CD4-positive, alpha-beta T cell treated with Interleukin-1 beta for 1 hour (primary cell): ENCODE results near the gene PHLPP1.

Experiments
- DNase-seq, 2 donors: peaks; one replicate each; pipeline ENCODE4 v3.0.0-alpha.2; 2020 to 2022

The PHLPP1 gene

DNA sequence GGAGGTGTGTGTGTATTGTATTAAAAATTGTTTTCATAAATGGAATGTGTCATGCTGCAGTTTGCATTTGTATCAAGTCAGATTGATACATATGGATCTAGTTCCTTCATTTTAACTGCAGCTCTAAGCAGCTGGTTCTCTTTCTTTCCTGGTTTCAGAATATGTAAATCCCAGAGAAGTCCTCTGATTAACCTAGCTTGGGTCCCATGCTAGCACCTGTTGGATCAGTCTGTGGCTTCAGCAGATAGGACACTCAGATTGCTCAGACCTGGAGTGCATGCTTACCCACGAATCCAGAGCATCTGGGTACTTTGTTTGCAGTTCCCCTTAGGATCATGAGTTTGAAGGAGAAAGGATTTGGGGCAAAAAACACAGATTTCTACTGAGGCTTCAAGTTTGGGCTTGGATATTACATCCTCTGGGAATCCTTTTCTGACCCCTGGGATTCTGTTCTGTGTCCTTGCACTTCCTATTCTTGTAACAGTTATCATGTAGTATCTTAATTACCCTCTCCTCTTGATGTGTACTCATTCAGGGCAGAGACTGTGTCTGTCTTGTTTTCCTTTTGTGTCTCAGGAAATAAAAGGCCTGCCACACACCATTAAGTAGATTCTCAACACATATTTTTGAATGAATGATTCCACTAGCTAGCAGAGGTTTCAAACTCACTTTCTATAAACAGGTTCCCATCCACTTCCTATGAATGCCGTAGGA, 142.1 kb downstream of the PHLPP1 start:
- no peak for DNase-seq

DNA sequence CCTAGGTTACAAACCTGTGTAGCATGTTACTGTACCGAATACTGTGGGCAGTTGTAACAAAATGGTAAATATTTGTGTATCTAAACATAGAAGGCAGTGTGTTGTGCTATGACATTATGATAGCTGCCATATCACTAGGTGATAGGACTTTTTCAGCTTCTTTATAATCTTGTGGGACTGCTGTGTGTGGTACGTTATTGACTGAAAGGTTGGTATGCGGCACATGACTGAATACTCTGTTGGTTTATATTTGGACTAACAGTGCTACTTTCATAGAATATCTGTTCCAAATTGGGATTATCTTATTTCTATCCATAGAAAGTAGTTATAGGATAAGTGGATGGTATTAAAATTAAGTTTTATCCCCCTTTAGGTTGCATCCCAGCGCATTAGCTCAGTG, 144.7 kb downstream of the PHLPP1 start:
- DNase-seq, result no peak

DNA sequence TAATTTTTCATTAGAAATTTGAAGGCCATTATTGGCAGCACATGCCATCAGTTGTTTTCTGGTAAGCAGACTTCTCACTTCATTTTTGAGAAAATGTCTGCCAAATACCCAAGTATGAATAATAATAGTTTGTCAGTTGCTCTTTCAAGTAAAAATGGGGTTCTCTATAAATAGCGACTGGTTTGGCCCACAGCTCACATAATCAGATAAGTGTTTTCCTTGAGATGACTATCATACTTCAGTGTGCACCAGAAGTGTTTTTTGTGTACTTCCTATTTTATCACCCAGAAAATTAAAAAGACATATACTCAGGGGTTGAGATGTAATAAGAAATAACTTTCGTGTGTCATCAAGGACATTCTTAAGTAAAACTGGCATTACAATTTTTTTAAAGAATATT, 147.1 kb downstream of the PHLPP1 start:
- no peak for DNase-seq

DNA sequence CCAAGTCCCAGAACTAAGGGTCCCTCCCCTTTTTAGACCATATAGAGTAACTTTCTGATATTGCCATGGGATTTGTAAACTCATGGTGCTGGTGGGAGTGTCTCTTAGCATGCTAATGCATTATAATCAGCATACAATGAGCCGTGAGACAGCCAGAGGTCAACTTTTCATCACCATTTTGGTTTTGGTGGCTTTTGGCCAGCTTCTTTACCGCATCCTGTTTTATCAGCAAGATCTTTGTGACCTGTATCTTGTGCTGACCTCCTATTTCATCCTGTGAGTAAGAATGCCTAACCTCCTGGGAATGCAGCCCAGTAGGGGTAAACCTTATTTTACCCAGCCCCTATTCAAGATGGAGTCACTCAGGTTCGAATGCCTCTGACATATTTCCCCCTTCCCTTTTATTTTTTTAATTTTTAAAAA, 148.2 kb downstream of the PHLPP1 start:
- DNase-seq, result no peak

DNA sequence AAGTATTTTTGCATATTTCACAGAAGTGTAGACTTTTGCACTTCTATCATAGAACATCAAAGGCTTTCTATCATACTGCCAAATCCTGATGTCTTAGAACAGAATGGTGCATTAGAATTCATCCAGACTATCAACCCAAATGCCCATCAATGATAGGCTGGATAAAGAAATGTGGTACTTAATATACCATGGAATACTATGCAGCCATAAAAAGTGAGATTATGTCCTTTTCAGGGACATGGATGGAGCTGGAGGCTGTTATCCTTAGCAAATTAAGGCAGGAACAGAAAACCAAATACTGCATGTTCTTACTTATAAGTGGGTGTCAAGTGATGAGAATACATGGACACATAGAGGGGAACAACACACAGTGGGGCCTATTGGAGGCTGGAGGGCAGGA, 150.2 kb downstream of the PHLPP1 start:
- DNase-seq, result no peak

DNA sequence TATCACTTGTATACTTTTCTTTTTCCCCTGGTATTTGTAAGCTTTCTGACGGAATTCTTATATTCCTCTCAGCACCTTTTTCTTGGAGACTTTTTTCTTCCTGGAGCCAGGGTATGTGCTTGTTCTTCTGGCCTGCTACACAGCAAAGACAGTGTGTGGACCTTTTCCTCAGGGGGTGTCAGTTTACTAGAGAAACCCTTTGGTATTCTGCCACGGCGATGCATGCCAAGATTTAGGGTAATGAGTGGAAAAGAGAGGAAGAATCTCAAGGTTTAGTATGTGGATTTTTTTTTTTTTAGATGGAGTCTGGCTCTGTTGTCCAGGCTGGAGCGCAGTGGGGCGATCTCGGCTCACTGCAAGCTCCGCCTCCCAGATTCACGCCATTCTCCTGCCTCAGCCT, 152.2 kb downstream of the PHLPP1 start:
- no peak for DNase-seq

DNA sequence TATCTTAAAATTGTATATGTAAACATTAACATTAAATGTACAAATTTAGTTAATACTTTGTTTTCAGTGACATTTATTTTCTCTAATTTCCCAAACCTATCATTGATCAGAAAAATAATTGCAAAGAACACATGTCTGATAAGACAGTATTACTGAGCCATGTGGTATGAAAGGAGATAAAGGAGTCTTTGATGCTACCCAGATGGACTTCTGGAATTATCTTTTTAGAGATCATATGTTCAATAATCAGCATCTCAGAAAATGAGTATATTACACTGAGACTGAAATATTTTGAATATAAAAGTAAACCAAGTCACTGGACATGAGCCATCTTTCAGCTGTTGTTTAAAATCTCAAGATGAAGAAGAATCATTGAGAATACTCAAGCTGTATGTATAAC, 153.3 kb downstream of the PHLPP1 start:
- no peak for DNase-seq

DNA sequence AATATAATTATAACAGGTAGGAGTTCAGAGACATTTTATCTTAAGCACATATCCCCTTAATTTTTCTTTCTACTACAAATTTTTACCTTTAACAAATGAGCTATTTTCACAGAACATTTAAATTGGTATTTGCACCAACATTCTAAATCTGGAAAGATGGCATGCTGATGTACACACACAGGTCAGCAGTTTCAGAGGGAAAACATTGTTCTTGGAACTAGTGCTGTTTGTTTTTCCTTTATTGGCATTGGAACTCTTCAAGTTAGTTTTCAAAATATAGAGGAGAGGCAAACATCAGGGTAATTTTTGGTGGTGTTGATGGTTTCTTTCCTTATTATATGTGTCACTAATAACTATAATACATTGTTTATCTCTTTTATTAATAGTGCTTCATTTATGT, 155.3 kb downstream of the PHLPP1 start:
- DNase-seq, result no peak

DNA sequence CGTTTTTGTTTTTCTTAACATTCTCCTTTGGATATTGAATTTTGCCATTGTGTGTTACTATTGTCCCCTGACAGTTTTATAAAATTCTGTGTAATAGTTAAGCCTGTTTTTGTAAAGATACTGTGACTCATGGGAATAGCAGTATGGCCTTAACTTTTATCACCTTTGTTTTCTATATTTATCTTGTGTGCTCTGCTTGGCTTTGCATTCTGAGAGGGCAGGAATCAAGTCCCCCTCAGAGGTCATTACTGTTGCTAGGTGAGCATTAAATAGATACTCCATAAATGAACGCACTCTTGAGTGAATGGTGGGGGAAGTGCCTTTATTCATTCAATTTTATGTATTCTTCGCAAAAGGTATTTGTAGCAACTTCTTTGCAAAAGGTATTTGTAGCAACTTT, 160.0 kb downstream of the PHLPP1 start:
- no peak for DNase-seq

DNA sequence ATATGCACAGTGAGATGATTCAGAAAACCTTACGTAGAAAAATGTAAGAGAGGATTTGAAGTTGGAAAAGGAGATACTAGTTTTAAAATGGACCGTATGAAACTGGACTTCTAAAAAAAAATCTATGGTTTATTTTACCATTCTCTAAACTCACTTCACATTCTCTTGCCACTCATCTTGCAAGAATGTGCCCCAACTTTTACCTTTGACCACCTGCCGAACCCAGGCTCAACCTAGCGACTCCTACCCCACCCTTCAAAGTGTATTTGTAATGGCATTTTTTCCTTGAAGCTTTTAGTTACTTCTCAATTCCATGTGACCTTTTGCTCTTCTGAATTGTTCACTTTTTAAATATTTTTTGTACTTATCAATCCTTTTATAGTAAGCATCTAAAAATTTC, 160.8 kb downstream of the PHLPP1 start:
- DNase-seq, result no peak

DNA sequence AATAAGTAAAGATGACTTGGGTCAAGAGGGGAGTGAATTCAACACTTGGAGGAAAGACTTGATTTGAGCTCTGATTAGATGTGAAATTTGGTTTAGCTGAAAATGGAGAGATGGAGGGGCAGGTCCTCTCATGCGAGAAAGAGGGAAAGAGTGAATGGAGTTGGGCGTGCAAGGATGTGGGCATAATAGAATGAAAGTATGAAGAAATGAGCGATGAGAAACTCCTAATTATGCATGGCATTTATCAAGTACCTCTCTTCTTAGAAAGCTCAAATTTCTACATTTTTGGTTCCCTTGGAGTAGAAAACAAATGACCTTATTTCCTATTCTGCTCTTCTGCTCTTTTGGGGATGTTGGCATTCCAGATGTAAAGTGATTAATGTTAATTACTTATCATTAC, 161.5 kb downstream of the PHLPP1 start:
- no peak for DNase-seq

DNA sequence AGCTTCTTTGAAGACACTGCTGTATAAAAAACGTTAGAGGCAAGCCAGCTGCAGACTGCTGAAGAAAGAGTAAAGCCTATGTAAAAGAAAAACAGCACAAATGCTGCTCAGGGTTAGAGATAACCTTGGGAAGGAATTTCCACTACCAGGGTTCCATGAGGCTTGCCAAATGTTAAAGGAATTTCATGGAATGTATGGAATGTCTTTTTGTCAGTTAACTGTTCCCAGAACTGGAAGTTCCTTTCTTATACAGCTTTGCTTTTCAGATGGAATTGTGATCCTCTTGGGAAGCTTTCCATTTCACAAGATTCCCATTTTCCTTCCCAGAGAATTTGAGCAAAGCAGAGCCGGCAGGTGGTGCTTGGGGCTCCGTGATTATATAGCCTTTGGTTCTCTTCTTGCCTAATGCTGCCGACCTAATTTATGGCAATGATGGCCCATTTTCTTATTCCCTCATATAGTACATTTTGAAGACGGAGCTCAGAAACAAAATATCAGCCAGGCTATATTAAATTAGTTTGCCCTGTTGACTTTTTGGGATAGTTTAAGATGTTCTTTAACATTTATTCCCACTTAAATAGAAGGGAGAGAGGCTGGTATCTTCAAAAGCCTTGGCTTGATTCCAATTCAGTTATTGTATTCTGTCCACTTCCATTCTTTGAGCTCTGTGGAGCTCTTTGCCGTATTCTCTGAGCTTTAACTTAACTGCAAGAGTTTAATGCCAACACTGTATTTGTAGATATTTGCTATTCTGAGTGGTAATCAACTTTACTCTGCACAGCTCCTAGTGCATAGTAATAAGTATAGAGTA, 162.3 kb downstream of the PHLPP1 start:
- no peak for DNase-seq

DNA sequence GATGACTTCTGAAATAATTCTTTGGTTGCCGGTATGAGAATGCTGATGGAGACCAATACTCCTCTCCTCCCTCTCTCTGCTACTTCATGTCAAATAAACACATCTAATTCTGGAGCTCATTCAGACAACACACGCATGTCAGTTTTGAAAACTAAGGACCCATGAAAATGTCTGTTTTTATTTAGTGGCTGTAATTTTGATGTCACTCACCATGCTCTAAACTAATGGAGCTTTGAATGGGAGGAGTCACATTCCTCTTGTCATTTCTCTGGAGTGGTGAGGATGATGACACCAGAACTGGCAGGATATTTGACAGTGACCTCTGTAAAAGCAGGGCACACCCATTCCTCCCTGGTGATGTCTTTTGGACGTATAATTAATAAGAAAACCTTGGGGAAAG, 163.0 kb downstream of the PHLPP1 start:
- DNase-seq, result no peak

DNA sequence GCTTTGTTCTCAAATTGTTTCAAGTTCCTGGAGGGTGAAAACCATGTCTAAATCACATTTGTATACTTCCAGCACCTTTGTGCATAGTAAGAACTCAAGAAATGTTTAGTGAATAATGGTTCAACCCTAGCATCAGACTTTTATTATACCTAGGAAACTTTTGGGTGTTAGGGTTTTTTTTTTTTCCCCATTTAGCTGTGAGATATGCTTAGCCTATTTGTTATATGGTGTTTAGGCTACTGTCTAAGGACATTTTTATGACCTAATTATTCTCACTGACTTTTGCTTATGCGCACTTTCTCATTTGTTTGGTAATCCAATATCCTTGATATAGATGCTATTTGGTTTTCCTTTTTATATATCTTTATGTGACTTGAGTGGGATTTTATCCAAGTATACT, 164.7 kb downstream of the PHLPP1 start:
- DNase-seq, result no peak

DNA sequence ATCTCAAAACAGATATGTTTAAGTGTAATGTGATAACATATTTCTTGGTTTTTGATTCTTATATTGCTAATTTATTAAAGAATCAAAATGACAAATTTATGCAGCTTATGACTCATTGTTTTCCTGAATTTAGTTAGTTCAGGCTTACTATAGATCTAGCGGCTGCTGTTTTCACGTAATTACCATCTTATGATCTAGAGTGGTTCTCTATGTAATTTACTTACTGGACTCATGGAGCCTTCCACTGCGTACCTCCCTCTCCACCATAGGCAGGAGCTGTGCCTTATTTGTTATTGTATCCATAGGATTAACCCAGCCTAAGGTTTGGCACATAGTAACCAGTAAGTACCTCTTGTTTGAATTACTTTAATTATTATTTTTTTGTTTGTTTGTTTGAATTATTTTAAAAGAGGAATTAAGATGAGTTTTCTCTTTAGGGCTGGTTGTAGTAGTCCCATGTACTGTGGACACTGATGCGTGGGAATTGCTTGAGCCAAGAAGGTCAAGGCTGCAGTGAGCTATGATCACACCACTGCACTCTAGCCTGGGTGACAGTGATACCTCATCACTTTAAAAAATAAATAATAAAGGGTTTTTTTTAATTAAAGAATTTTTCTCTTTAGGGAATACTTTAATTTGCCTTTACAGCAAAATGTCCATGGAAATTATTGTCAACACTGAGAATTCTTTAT, 165.5 kb downstream of the PHLPP1 start:
- DNase-seq, result no peak

DNA sequence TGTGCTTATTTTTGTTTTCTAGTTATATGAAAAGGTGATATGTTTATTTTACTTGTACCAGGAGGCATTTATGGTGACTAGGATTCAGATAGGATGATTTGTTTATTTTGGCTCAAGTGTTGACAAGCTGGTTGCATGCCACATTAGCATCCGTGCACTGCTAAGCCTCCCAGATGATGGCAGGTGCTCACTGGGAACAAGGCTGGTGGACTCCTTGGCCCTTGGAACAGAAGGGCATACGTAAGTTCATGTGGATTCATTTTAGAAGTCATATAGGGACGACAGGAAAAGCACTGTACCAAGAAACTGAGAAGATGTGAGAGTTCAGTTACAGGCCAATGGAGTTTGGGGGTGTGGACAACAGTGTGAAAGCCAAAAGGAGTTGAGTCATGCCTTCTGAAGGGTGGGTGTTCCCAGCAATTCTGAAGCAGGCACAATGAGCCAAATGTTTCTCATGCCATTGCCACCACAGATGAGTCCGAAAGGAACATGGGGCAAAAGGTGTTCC, 166.2 kb downstream of the PHLPP1 start:
- no peak for DNase-seq

DNA sequence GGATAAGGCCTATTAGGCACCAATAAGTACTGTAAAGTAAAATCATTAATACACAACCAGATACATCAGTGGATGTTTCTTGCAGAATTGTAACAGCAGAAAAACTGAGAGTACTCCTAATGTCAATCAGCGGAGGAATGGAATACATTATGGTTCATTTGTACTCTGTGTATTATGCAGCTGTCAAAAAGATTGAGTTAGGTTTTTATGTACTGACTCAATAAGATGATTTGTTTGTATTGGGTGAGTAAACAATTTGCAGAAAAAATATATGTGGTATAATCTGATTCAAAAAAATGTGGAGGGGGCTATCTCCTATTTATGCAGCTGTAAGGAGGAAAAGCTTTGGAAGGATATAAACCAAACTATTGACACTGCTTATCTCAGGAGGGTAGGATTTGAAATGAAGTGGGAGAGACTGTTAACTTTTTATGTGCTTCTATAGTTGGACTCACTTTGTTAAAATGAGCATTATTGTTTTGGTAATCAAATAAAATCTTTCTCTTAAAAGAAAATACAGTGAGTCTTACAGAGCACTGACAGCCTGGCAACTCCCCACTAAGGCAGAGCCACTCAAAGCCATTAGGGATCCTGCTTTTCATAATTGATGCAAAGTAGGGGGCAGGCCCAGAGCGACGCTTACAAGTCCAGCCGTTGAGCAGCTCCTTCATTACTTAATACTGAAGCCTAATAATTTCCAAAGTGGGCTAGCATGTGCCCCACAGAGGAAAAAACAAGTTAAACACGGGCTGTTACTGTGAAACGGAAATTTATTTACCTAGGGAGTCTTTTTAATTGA, 168.8 kb downstream of the PHLPP1 start:
- no peak for DNase-seq

DNA sequence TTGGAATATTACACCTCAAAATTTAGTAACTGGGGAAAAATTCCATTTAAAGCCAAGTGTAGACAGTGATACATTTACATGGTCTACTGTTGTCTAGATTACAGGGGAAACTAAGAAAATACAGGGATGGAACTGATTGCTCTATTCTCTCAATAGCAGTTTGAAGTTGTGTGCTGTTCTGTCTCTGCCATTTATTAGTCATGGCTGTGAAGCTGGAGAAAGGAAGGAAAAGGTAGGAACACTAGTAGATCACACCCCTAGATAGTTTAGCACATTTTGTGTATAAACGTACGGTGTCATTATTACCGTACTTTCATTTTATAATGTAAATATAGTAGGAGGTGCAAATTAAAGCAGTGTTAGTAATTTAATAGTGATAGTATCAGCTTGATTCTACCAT, 170.5 kb downstream of the PHLPP1 start:
- no peak for DNase-seq

DNA sequence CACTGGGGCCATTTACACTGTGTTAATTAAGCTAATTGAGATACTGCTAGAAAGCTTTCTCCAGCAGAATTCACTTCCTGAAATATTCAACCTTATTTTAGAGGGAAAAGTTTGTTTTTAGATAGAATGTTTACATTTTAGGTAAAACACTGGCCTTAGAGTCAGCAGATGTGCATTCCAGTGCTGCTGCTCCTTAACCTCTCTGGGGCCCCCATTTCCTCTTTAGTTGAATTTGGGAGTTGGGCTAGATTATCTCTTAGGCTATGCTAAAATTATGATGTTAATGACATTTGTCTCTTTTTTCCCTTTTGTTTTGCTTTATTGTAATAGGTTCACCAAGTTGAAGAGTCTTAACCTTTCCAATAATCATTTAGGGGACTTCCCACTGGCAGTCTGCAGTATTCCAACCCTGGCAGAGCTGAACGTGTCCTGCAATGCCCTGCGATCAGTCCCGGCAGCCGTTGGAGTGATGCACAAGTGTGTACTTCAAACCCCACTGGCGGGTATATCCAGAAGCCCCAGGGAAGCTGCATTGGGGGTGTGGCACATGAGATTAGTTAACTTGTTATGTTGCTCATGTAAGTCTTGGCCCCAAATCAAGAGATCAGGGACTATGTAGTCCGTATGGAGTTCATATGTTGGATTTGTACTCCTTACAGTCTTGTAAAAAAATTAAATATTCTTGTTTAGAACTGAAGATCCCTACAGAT, 179.5 kb downstream of the PHLPP1 start:
- DNase-seq, result no peak

DNA sequence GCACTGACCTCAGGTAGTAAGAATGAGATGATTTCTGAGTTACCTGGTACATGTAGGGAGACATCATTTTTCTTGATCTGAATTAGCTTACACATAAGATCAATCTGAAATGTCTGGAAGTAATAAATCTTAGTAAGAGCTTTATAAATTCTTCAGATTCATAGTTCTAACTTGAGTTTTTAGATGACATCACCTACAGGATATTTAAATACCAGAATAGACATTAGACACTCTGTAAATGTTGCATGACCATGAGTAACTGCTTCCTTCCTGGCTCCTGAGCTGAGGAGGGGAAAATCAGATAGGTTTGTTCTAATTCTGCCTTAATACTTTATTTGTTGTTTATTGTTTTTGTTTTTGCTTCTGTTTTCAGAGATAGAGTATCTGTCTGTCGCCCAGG, 181.8 kb downstream of the PHLPP1 start:
- no peak for DNase-seq

DNA sequence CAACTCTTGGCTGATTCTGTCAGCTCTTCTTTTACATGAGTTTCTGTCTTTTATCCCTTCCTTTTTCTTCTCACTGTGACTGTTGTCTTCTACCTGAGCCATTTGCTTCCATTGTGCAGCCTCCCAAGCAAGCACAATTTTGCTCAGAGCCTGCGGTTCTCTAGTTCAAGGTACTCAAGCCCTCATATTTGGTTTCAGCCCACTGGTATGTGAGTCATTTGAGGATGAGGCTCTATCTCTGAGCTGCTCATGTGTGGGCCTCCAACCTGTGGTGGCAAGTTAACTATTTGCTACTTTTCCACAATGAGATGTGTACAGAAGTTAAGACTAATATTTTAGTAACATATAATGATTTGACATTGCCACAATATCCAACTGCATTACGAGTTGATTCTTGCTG, 183.0 kb downstream of the PHLPP1 start:
- DNase-seq, result no peak

DNA sequence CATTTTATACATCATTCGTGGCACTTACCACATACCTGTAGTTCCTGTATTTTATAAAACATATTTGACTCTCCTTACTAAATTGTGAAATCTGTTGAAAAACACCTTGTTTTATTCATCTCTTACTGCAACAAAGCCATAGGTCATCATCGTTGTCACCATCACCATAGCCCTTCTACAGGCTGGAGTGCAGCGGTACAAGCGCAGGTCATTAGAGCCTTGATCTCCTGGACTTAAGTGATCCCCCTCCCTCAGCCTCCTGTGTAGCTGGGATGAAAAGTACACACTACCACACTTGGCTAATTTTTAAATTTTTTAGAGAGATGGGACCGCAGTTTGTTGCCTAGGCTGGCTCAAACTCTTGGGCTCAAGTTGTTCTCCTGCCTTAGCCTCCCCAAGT, 184.2 kb downstream of the PHLPP1 start:
- no peak for DNase-seq
